Measurements from ENCODE around the gene DMD. TPM values are rescaled to one million over a fixed set of nuclear protein-coding genes. Genes with fewer than 3 reads are reported as not detected.

DMD gene
- total and polyA plus RNA-seq, 2 of the 8 experiments (the other 6 are each of a cell fraction or from before 2014, with no cell fraction given), result 4.8 to 7.4 TPM

- no peak for TF ChIP-seq ATF2 (IDR thresholded peaks at IDR 0.05; ENCODE audit: low read length)
- no peak for TF ChIP-seq RXRA (IDR thresholded peaks at IDR 0.05; ENCODE audit: insufficient read depth, low read depth, low read length)
- no peak for TF ChIP-seq TAF1 (IDR thresholded peaks at IDR 0.05; ENCODE audit: low read depth, low read length)
- no peak for TF ChIP-seq KDM5A (IDR thresholded peaks at IDR 0.05; ENCODE audit: low read length)
- no peak for TF ChIP-seq TAF7 (optimal IDR thresholded peaks at IDR 0.05; ENCODE audit: borderline replicate concordance, low read depth, low read length)
- no peak for TF ChIP-seq BACH1 (IDR thresholded peaks at IDR 0.05; ENCODE audit: low read length)
- no peak for TF ChIP-seq CEBPB (IDR thresholded peaks at IDR 0.05; ENCODE audit: low read depth, low read length)
- no peak for TF ChIP-seq BRCA1 (IDR thresholded peaks at IDR 0.05; ENCODE audit: low read depth, low read length)
These were observed 1908.7 kb downstream of the DMD start (continued) for GRCh38 chrX:31302573-31303075.

Measured in H1 (cell line).